OCI-LY3 (cell line): ENCODE results near the gene OTULINL.

ENCODE experiments used
- H2AFZ ChIP-seq: fragments of 200-600, 300-600 bp; shearing (Covaris generic); 2 replicates; pipeline ENCODE4 v1.6.0; 2014; ENCODE audit warnings: antibody characterized with exemption, low read depth, low read length
- H3K27ac ChIP-seq: fragments of 200-600, 300-600 bp; sonication (generic); 2 replicates; pipeline ENCODE4 v1.5.1; 2014; ENCODE audit warnings: mild to moderate bottlenecking, low read length, moderate library complexity, mixed read lengths
- H3K27me3 ChIP-seq: fragments of 200-600, 300-600 bp; sonication (generic); 2 replicates; pipeline ENCODE4 v1.6.1; 2014; ENCODE audit warnings: low read depth, low read length, mixed read lengths
- H3K36me3 ChIP-seq: fragments of 200-600, 300-600 bp; sonication (generic); replicated peaks from 2 replicates; pipeline ENCODE3; 2014; ENCODE audit warnings: low read depth, low read length, mixed read lengths
- H3K4me1 ChIP-seq: fragments of 300-600, 200-600 bp; sonication (generic); 2 replicates; pipeline ENCODE4 v1.6.1; 2014; ENCODE audit warnings: low read length, mixed read lengths
- H3K4me2 ChIP-seq: fragments of 200-600, 300-600 bp; sonication (generic); 2 replicates; pipeline ENCODE4 v1.6.1; 2014; ENCODE audit warnings: low read length, mixed read lengths
- H3K4me3 ChIP-seq: fragments of 300-600, 200-600 bp; sonication (generic); 2 replicates; pipeline ENCODE4 v1.5.1; 2014; ENCODE audit warnings: antibody characterized with exemption, mild to moderate bottlenecking, low read length, moderate library complexity
- H3K79me2 ChIP-seq: fragments of 300-600, 200-600 bp; shearing (Covaris generic); 2 replicates; pipeline ENCODE4 v1.6.1; 2014; ENCODE audit warnings: mild to moderate bottlenecking, low read length, mixed read lengths
- H3K9ac ChIP-seq: fragments of 300-600, 200-600 bp; shearing (Covaris generic); 2 replicates; pipeline ENCODE4 v1.6.0; 2014; ENCODE audit warnings: mild to moderate bottlenecking, low read length, moderate library complexity
- H3K9me3 ChIP-seq: fragments of 200-600, 300-600 bp; shearing (Covaris generic); 2 replicates; pipeline ENCODE4 v1.6.1; 2014; ENCODE audit warnings: low read length, mixed read lengths; ENCODE audit not compliant: insufficient read depth
- H4K20me1 ChIP-seq: fragments of 200-600, 300-600 bp; sonication (generic); 2 replicates; pipeline ENCODE4 v1.6.1; 2016; ENCODE audit warnings: low read length, mixed read lengths; ENCODE audit not compliant: insufficient read depth
- EZH2phosphoT487 ChIP-seq: fragments of 200-600 bp; shearing (Covaris generic); IDR thresholded peaks from 2 replicates; pipeline ENCODE4 v1.6.1; 2018; ENCODE audit warnings: antibody characterized with exemption, mixed run types, low read depth
- TF ChIP-seq, protein P1 (sequence below): fragments of 200-600, 300-600 bp; sonication (generic); IDR thresholded peaks from 2 replicates; pipeline ENCODE4 v1.5.1; 2014; ENCODE audit warnings: antibody characterized with exemption, low read length, low read depth

OTULINL gene

DNA sequence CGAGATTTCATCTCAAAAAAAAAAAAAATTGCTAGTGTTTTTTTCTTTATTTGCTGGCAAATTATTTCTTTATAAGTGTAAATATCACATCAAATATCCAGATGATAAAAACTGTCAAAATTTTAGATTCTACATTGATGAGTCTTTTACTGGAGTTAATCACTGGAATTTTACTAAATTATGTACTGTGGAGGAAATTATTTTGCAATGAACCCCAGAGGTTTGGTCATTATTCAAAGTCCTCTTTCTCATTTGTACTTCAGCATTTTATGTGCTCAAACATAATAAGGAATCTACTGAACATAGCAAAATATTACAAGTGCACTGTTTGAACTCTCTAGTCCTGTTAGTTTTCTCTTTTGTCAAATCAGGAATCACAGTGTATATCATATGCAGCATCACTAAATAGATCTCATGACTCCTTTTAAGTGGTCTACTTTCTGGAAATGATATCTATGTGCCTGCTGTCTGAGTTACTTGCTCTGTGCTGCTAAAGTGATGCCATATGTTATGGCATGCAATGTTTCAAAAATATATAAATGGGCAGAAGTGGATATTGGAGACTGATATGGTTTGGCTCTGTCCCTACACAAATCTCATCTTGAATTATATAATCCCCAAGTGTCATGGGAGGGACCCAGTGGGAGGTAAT is 18.0 kb downstream of the OTULINL start:
- Histone ChIP-seq H3K4me3 (no peak overlapping the region), H3K4me2 (no peak overlapping the region), H4K20me1 (no peaks in the 10 kb centered on the region), H3K79me2 (peaks cover 20% of the 10 kb centered on the region), H3K27me3 (no peaks in the 10 kb centered on the region), H3K9ac (no peak overlapping the region), H2AFZ (no peak overlapping the region), H3K27ac (no peak overlapping the region; the same call in 1 of the 2 replicates), H3K4me1 (peaks cover 49% of the 10 kb centered on the region), H3K9me3 (0 out of 2 replicates have a peak, but pooled peaks cover 6% of the 10 kb centered on the region), H3K36me3 (peaks cover 58% of the 10 kb centered on the region)
- no peak for TF ChIP-seq EZH2phosphoT487
- TF ChIP-seq, protein P1, sequence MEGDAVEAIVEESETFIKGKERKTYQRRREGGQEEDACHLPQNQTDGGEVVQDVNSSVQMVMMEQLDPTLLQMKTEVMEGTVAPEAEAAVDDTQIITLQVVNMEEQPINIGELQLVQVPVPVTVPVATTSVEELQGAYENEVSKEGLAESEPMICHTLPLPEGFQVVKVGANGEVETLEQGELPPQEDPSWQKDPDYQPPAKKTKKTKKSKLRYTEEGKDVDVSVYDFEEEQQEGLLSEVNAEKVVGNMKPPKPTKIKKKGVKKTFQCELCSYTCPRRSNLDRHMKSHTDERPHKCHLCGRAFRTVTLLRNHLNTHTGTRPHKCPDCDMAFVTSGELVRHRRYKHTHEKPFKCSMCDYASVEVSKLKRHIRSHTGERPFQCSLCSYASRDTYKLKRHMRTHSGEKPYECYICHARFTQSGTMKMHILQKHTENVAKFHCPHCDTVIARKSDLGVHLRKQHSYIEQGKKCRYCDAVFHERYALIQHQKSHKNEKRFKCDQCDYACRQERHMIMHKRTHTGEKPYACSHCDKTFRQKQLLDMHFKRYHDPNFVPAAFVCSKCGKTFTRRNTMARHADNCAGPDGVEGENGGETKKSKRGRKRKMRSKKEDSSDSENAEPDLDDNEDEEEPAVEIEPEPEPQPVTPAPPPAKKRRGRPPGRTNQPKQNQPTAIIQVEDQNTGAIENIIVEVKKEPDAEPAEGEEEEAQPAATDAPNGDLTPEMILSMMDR: no peak

DNA sequence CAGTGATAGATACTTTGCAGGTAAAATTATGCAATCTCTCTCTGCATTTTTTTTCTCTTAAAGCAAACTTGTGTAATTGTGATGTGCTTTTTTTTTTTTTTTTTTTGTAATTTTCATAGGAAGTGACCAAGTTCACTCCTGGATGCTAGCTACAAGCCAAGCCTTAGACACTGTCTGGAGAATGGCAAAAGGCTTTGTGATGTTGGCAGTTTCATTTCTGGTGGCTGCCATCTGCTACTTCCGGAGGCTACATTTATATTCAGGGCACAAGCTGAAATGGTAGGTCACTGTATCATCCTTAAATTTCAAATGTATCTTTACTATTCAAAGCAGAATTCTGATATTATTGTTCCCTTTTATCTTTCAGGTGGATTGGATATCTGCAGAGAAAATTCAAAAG is 19.3 kb downstream of the OTULINL start:
- TF ChIP-seq EZH2phosphoT487: no peak
- no peak overlapping the region for H3K9ac ChIP-seq
- H3K4me1 ChIP-seq: peaks cover 37% of the 10 kb centered on the region
- H4K20me1 ChIP-seq: no peaks in the 10 kb centered on the region
- 0 out of 2 replicates have a peak, but pooled peaks cover 6% of the 10 kb centered on the region for H3K9me3 ChIP-seq
- no peak overlapping the region for H2AFZ ChIP-seq
- peaks cover 18% of the 10 kb centered on the region for H3K79me2 ChIP-seq
- no peak overlapping the region for H3K4me2 ChIP-seq
- H3K36me3 ChIP-seq: peaks cover 58% of the 10 kb centered on the region
- no peak overlapping the region for H3K4me3 ChIP-seq
- H3K27ac ChIP-seq: no peak overlapping the region
- H3K27me3 ChIP-seq: no peaks in the 10 kb centered on the region

DNA sequence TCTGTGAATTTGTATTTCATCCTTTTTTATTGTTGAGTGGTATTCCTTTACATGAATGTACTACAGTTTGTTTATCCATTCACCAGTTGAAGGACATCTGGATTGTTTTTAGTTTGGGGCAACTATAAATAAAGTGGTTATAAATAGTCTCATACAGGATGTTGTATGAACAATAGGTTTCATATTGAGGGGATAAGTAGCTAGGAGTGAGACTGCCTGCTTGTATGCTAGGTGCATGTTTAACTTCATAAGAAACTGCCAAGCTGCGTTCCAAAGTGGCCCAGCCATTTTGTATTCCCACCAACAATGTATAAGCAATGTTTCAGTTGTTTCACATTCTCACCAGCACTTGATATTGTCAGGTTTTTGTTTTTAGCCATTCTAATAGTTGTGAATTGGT is 21.5 kb downstream of the OTULINL start:
- TF ChIP-seq, protein P1: no peak
- no peak for TF ChIP-seq EZH2phosphoT487
- no peaks in the 10 kb centered on the region; the same call in none of the 2 replicates for H3K79me2 ChIP-seq
- 0 out of 2 replicates have a peak, but pooled peaks cover 6% of the 10 kb centered on the region for H3K9me3 ChIP-seq
- peaks cover 47% of the 10 kb centered on the region for H3K36me3 ChIP-seq
- H3K27ac ChIP-seq: no peak overlapping the region
- no peak overlapping the region for H3K4me3 ChIP-seq
- peaks cover 19% of the 10 kb centered on the region for H3K4me1 ChIP-seq
- no peak overlapping the region for H3K9ac ChIP-seq
- no peaks in the 10 kb centered on the region for H4K20me1 ChIP-seq
- H2AFZ ChIP-seq: no peak overlapping the region
- H3K4me2 ChIP-seq: no peak overlapping the region
- H3K27me3 ChIP-seq: no peaks in the 10 kb centered on the region

DNA sequence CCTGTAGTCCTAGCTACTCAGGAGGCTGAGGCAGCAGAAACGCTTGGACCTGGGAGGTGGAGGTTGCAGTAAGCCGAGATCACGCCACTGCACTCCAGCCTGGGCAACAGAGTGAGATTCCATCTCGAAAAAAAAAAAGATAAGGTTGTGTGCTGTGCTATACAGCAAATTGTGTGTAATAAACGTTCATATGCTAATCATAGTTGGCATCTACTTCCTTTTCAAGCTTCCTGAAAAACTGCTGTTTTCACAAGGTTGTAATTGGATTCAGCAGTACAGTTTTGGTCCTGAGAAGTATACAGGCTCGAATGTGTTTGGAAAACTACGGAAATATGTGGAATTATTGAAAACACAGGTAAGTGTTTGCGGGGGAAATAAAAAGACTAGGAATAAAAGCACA is 25.5 kb downstream of the OTULINL start:
- Histone ChIP-seq H4K20me1 (no peaks in the 10 kb centered on the region), H2AFZ (no peak overlapping the region), H3K27ac (no peak overlapping the region), H3K4me2 (no peak overlapping the region), H3K27me3 (no peaks in the 10 kb centered on the region), H3K9me3 (no peaks in the 10 kb centered on the region), H3K4me3 (no peak overlapping the region), H3K9ac (no peak overlapping the region), H3K79me2 (no peaks in the 10 kb centered on the region), H3K4me1 (peaks cover 9% of the 10 kb centered on the region; the same call in 1 of the 2 replicates), H3K36me3 (peaks cover 22% of the 10 kb centered on the region)
- TF ChIP-seq EZH2phosphoT487: no peak
- TF ChIP-seq, protein P1: no peak
